ENCODE results near the gene SLC3A2. TPM values are rescaled to one million over a fixed set of nuclear protein-coding genes. Genes with fewer than 3 reads are reported as not detected.

SLC3A2 gene
- total RNA-seq, 1 donor from 2014 or later: 399 TPM

DNA sequence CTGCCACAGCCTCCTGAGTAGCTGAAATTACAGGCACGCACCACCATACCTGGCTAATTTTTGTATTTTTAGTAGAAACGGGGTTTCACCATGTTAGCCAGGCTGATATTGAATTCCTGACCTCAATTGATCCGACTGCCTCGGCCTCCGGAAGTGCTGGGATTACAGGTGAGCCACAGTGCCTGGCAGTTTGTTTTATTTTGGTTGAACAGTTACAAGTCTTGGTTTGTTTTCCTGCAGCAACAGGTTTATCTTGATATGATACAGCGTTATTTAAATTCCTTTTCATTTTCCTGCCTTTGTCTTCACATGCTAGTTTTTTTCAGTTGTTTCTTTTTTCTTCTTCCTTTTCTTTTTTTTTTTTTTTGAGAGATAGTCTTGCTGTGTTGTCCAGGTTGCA is 4.0 kb upstream of the SLC3A2 start:
- H3K4me1 Mint-ChIP-seq (ENCODE audit: low read depth): peaks cover 15% of the 10 kb centered on the region
- intact Hi-C loops (cut with micrococcal nuclease): no loop called here
- H3K27ac Mint-ChIP-seq: no peak overlapping the region
- H3K9me3 Mint-ChIP-seq: no peaks in the 10 kb centered on the region
- peaks cover 15% of the 10 kb centered on the region for H3K36me3 Mint-ChIP-seq (ENCODE audit: low read depth)
- H3K4me3 Mint-ChIP-seq: no peak overlapping the region
- no peak for DNase-seq (ENCODE audit: low spot score)
- H3K27me3 Mint-ChIP-seq (ENCODE audit: insufficient read depth): peaks cover 2% of the 10 kb centered on the region

GRCh38 chr11:62879235-62879978 is 1.3 kb upstream of the SLC3A2 start:
- Mint-ChIP-seq H3K27ac (peak overlapping the region; percentile 100), H3K9me3 (no peaks in the 10 kb centered on the region), H3K4me3 (peak overlapping the region; percentile 99), H3K36me3 (ENCODE audit: low read depth) (peaks cover 38% of the 10 kb centered on the region), H3K4me1 (ENCODE audit: low read depth) (peaks cover 38% of the 10 kb centered on the region), H3K27me3 (ENCODE audit: insufficient read depth) (peaks cover 2% of the 10 kb centered on the region)
- intact Hi-C loops (cut with micrococcal nuclease): no loop called here
- no peak for DNase-seq (ENCODE audit: low spot score)

DNA sequence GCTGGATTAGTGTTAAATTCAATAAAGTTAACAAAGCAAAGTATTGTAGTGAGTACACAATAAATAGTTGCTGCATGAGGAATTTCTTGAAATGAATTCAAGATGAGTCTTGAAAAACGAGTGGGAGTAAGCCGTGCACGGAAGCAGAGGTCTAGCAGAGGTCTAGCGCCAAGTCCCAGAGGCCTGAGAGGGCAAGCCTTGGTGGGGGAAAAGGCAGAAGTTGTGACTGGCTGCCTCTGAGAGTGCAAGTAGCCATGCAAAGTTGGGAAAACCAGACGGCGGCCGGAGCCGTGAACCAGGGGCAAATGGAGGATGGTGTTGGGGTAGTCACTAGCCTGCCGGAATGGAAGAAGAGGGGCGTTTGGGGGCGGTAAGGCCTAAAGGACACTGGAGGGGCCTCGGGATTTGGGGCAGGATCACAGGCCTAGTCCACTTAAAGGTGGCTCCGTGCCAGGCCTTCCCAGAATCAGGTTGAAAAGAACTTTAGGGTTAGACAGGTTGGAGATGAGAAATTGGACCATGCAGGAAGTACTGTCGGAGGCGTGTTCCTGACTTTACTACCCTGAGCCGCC is 379 bp upstream of the SLC3A2 start:
- peaks cover 43% of the 10 kb centered on the region for H3K36me3 Mint-ChIP-seq (ENCODE audit: low read depth)
- H3K4me1 Mint-ChIP-seq (ENCODE audit: low read depth): peaks cover 45% of the 10 kb centered on the region
- no peaks in the 10 kb centered on the region for H3K9me3 Mint-ChIP-seq
- no peak for DNase-seq (ENCODE audit: low spot score)
- H3K4me3 Mint-ChIP-seq: peak overlapping the region; percentile 99
- intact Hi-C loops (cut with micrococcal nuclease): loop anchor here (1.0 to 5.0 kb wide), 11 partner anchors 18 to 453 kb away; partner anchors contain the start of genes C11orf98, CSKMT, EEF1G and NXF1
- peaks cover 2% of the 10 kb centered on the region for H3K27me3 Mint-ChIP-seq (ENCODE audit: insufficient read depth)
- H3K27ac Mint-ChIP-seq: peak overlapping the region; percentile 100

DNA sequence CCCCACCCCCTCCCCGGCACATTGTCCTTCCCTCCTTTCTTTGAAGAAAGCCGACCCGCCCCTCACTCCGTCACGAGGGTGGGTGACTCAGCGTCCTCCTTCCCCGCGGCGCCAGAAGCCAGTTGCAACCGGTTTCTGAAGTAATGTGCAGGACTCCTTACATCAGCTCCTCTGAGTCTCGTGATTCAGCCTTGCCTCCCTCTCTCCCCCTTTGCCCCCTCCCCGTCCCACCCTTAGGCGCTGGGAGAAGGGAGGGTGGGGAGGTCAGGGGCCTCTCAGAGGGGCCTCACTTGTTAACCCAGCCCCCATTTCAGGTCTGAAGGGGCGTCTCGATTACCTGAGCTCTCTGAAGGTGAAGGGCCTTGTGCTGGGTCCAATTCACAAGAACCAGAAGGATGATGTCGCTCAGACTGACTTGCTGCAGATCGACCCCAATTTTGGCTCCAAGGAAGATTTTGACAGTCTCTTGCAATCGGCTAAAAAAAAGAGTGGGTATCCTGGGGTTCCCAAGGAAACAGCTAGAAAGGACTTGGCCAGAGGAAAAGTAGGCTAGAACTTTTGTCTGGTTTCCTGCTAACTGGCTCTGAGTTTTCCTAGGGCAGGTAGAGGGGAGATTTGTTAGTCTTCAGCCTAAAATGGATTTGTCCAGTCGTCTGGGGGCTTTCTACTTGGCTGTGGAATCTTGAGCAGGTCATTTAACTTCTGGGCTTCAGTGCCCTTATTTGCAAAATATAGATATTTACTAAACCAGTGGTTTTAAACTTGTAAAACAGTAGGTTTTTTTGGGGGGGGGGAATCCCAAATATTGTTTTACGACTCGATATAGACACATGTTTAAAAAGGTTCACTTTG is 1.1 kb downstream of the SLC3A2 start:
- no peaks in the 10 kb centered on the region for H3K9me3 Mint-ChIP-seq
- H3K4me1 Mint-ChIP-seq (ENCODE audit: low read depth): peaks cover 52% of the 10 kb centered on the region
- H3K27me3 Mint-ChIP-seq (ENCODE audit: insufficient read depth): peaks cover 1% of the 10 kb centered on the region
- intact Hi-C loops (cut with micrococcal nuclease): loop anchor here (1.0 to 5.0 kb wide), 10 partner anchors 26 to 455 kb away; partner anchors contain the start of genes C11orf98, CSKMT, EEF1G and TAF6L
- peak overlapping the region; percentile 99 for H3K4me3 Mint-ChIP-seq
- peak; percentile 92 for DNase-seq (ENCODE audit: low spot score)
- H3K36me3 Mint-ChIP-seq (ENCODE audit: low read depth): peaks cover 49% of the 10 kb centered on the region
- H3K27ac Mint-ChIP-seq: peak overlapping the region; percentile 100

- Mint-ChIP-seq H3K4me3 (peak overlapping the region; percentile 99), H3K4me1 (ENCODE audit: low read depth) (peaks cover 52% of the 10 kb centered on the region), H3K9me3 (no peaks in the 10 kb centered on the region), H3K27ac (peak overlapping the region; percentile 100), H3K36me3 (ENCODE audit: low read depth) (peaks cover 51% of the 10 kb centered on the region), H3K27me3 (ENCODE audit: insufficient read depth) (no peaks in the 10 kb centered on the region)
- intact Hi-C loops (cut with micrococcal nuclease): loop anchor here (5.0 kb wide), 2 partner anchors 310 to 455 kb away; partner anchors contain the start of gene EEF1G
- no peak for DNase-seq (ENCODE audit: low spot score)
These were observed 1.7 kb downstream of the SLC3A2 start for GRCh38 chr11:62882431-62882749.

DNA sequence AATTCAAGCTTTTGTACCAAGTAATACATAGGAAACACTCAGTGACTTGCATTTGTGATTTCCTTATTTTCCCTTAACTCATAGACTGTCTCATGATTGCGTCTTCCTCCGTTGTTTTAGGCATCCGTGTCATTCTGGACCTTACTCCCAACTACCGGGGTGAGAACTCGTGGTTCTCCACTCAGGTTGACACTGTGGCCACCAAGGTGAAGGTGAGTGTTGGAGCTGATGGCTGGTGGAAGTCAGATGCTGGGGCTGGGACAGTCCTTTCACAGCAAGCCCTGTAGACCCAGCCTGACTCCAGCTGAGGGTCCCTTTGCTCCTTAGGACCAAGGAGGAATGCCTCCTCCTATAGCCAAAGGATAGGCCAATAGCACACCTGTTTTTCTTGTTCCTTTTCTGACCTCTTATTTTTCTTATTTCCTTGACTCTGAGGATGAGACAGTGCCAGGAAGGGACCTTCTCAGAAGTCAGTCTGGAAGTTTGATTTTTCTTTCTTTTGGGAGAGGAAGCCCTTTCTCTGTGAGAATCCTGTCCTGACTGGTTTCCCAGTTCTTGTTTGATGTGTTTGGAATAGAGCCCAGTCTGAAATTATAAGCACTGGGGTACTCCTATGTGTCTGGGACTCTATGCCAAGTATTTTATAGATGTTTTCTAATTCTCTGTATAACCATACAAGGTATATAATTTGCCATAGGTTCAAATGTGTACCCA is 2.2 kb downstream of the SLC3A2 start:
- peak overlapping the region; percentile 99 for H3K4me3 Mint-ChIP-seq
- H3K4me1 Mint-ChIP-seq (ENCODE audit: low read depth): peaks cover 52% of the 10 kb centered on the region
- peak overlapping the region; percentile 100 for H3K27ac Mint-ChIP-seq
- H3K27me3 Mint-ChIP-seq (ENCODE audit: insufficient read depth): no peaks in the 10 kb centered on the region
- peaks cover 51% of the 10 kb centered on the region for H3K36me3 Mint-ChIP-seq (ENCODE audit: low read depth)
- intact Hi-C loops (cut with micrococcal nuclease): loop anchor here (5.0 kb wide), 2 partner anchors 311 to 456 kb away; partner anchors contain the start of gene EEF1G
- H3K9me3 Mint-ChIP-seq: no peaks in the 10 kb centered on the region
- DNase-seq (ENCODE audit: low spot score): no peak

GRCh38 chr11:62883673-62884072 is 3.0 kb downstream of the SLC3A2 start:
- DNase-seq (ENCODE audit: low spot score): no peak
- H3K4me1 Mint-ChIP-seq (ENCODE audit: low read depth): peaks cover 52% of the 10 kb centered on the region
- intact Hi-C loops (cut with micrococcal nuclease): loop anchor here (5.0 kb wide), 2 partner anchors 311 to 456 kb away; partner anchors contain the start of gene EEF1G

GRCh38 chr11:62885137-62885750 is 4.5 kb downstream of the SLC3A2 start:
- DNase-seq (ENCODE audit: low spot score): no peak
- peaks cover 47% of the 10 kb centered on the region for H3K4me1 Mint-ChIP-seq (ENCODE audit: low read depth)
- peaks cover 1% of the 10 kb centered on the region for H3K27me3 Mint-ChIP-seq (ENCODE audit: insufficient read depth)
- peak overlapping the region; percentile 53 for H3K4me3 Mint-ChIP-seq
- H3K9me3 Mint-ChIP-seq: no peaks in the 10 kb centered on the region
- H3K36me3 Mint-ChIP-seq (ENCODE audit: low read depth): peaks cover 69% of the 10 kb centered on the region
- H3K27ac Mint-ChIP-seq: peak overlapping the region; percentile 31
- intact Hi-C loops (cut with micrococcal nuclease): no loop called here

More at GRCh38 chr11:62883673-62884072, 3.0 kb downstream of the SLC3A2 start:
- Mint-ChIP-seq H3K4me3 (peak overlapping the region; percentile 99), H3K27me3 (ENCODE audit: insufficient read depth) (no peaks in the 10 kb centered on the region), H3K9me3 (no peaks in the 10 kb centered on the region), H3K36me3 (ENCODE audit: low read depth) (peaks cover 57% of the 10 kb centered on the region), H3K27ac (peak overlapping the region; percentile 100)

DNA sequence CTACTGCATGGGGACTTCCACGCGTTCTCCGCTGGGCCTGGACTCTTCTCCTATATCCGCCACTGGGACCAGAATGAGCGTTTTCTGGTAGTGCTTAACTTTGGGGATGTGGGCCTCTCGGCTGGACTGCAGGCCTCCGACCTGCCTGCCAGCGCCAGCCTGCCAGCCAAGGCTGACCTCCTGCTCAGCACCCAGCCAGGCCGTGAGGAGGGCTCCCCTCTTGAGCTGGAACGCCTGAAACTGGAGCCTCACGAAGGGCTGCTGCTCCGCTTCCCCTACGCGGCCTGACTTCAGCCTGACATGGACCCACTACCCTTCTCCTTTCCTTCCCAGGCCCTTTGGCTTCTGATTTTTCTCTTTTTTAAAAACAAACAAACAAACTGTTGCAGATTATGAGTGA is 7.7 kb downstream of the SLC3A2 start:
- Mint-ChIP-seq H3K36me3 (ENCODE audit: low read depth) (peaks cover 49% of the 10 kb centered on the region), H3K27ac (no peak overlapping the region), H3K4me3 (no peak overlapping the region), H3K4me1 (ENCODE audit: low read depth) (peaks cover 29% of the 10 kb centered on the region), H3K27me3 (ENCODE audit: insufficient read depth) (peaks cover 4% of the 10 kb centered on the region), H3K9me3 (no peaks in the 10 kb centered on the region)
- no peak for DNase-seq (ENCODE audit: low spot score)
- intact Hi-C loops (cut with micrococcal nuclease): no loop called here

- intact Hi-C loops (cut with micrococcal nuclease): no loop called here
These were observed 8.4 kb downstream of the SLC3A2 start for GRCh38 chr11:62889126-62889483.

GRCh38 chr11:62889484-62890437 is 9.1 kb downstream of the SLC3A2 start:
- Mint-ChIP-seq H3K27me3 (ENCODE audit: insufficient read depth) (peaks cover 5% of the 10 kb centered on the region), H3K36me3 (ENCODE audit: low read depth) (peaks cover 38% of the 10 kb centered on the region), H3K9me3 (no peaks in the 10 kb centered on the region), H3K27ac (peak overlapping the region; percentile 18), H3K4me1 (ENCODE audit: low read depth) (peaks cover 17% of the 10 kb centered on the region), H3K4me3 (no peak overlapping the region)
- intact Hi-C loops (cut with micrococcal nuclease): no loop called here
- no peak for DNase-seq (ENCODE audit: low spot score)

More at GRCh38 chr11:62889126-62889483, 8.4 kb downstream of the SLC3A2 start:
- no peaks in the 10 kb centered on the region for H3K9me3 Mint-ChIP-seq
- H3K27me3 Mint-ChIP-seq (ENCODE audit: insufficient read depth): peaks cover 4% of the 10 kb centered on the region
- H3K4me1 Mint-ChIP-seq (ENCODE audit: low read depth): peaks cover 22% of the 10 kb centered on the region
- no peak for DNase-seq (ENCODE audit: low spot score)
- peak overlapping the region; percentile 16 for H3K27ac Mint-ChIP-seq
- H3K4me3 Mint-ChIP-seq: no peak overlapping the region
- peaks cover 42% of the 10 kb centered on the region for H3K36me3 Mint-ChIP-seq (ENCODE audit: low read depth)
